ENCODE data around the gene NEU4.

Gene NEU4

DNA sequence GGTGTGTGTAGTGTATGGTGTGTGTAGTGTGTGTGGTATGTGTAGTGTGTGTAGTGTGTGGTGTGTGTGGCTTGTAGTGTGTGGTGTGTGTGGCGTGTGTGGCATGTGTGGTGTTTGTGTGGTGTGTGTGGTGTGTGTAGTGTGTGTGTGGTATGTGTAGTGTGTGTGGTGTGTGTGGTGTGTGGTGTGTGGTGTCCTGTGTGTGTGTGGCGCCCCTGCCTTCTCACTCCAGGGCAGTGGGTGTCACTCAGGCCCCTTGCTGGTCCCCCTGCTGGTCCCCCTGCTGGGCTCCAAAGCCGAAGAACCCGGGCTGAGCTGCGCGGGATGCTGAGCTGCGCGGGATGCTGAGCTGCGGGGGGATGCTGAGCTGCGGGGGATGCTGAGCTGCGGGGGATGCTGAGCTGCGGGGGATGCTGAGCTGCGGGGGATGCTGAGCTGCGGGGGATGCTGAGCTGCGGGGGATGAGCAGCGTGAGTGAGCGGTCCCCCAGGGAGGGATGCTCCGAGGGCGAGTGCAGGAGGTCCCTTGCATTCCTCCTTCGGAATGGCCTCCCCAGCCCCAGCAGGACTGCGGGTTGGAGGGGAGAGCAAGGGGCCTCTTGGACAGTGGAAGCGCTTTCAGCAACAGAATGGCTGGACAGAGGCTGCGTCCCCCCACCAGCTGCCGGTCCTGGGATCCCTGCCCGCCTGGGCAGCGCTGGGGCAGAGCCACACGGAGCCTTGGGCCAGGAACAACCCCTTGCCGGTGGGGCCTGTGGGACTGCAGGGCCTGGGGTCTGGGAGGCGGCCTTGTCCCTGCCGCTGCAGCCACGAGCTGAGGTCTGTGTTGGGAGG, 57.2 kb downstream of the NEU4 start:
- DNase-seq: peak; percentile 75
